ENCODE results near the gene CLPTM1L. TPM values are rescaled to one million over a fixed set of nuclear protein-coding genes. Genes with fewer than 3 reads are reported as not detected.

Gene CLPTM1L
- total RNA-seq, 4 donors from 2014 or later = 149 to 215 (median 179) TPM

GRCh38 chr5:1371218-1371971 is 26.5 kb upstream of the CLPTM1L start:
- Histone ChIP-seq H3K27me3 (no peaks in the 10 kb centered on the region), H3K36me3 (no peaks in the 10 kb centered on the region), H3K4me3 (replicated peaks in 1 of 3) (no peak overlapping the region), H3K27ac (no peak overlapping the region), H3K4me1 (peaks cover 0 to 6% of the 10 kb centered on the region in 2 donors), H3K9me3 (no peaks in the 10 kb centered on the region)
- TF ChIP-seq CTCF (IDR thresholded peaks at IDR 0.05) = no peak
- no peak for TF ChIP-seq POLR2A (IDR thresholded peaks at IDR 0.05)
- DNase-seq = no peak
- intact Hi-C loops (cut with DNase I) = no loop called here
- 85 to 91% methylated on average over 12 to 13 of the region's 13 CpGs for WGBS, 2 donors

DNA sequence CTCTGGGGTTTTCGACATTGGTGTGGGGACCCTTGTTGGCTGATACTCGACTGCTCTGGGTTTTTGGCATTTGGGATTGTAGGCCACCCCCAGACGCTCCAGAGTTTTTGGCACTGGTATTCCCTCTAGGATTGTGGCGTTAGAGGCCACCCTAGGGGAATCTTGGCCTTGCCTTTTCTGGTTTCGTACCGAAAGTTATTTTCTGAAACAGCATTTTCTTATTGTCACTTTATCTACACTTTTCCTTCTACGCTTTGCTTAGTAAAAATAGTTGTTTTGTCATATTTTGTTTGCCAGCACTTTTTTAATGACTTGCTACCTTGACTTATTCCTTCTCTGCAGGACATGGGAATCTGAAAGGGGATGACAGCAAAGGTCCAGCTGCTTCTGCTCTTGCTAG is 25.1 kb upstream of the CLPTM1L start:
- H3K4me3 ChIP-seq (replicated peaks in 1 of 3) = no peak overlapping the region
- H3K4me1 ChIP-seq = no peaks in the 10 kb centered on the region
- intact Hi-C loops (cut with DNase I) = no loop called here
- no peaks in the 10 kb centered on the region for H3K36me3 ChIP-seq
- 84 to 88% methylated on average over 7 of the region's 7 CpGs for WGBS, 2 donors
- no peaks in the 10 kb centered on the region for H3K9me3 ChIP-seq
- no peaks in the 10 kb centered on the region for H3K27me3 ChIP-seq
- DNase-seq = no peak
- TF ChIP-seq CTCF (IDR thresholded peaks at IDR 0.05) (no peak), POLR2A (IDR thresholded peaks at IDR 0.05) (no peak)
- H3K27ac ChIP-seq = no peak overlapping the region

- Histone ChIP-seq H3K36me3 (no peaks in the 10 kb centered on the region), H3K27ac (no peak overlapping the region), H3K4me1 (no peaks in the 10 kb centered on the region), H3K9me3 (no peaks in the 10 kb centered on the region), H3K4me3 (replicated peaks in 1 of 3) (no peak overlapping the region), H3K27me3 (no peaks in the 10 kb centered on the region)
- no peak for DNase-seq
- intact Hi-C loops (cut with DNase I) = no loop called here
- TF ChIP-seq CTCF (IDR thresholded peaks at IDR 0.05) (no peak), POLR2A (IDR thresholded peaks at IDR 0.05) (no peak)
- 77 to 78% methylated on average over 4 of the region's 4 CpGs for WGBS, 2 donors
Observed at GRCh38 chr5:1368756-1369155, 23.9 kb upstream of the CLPTM1L start.

GRCh38 chr5:1368236-1368635 is 23.3 kb upstream of the CLPTM1L start:
- Histone ChIP-seq H3K27ac (no peak overlapping the region), H3K9me3 (no peaks in the 10 kb centered on the region), H3K27me3 (no peaks in the 10 kb centered on the region), H3K4me3 (replicated peaks in 1 of 3) (no peak overlapping the region), H3K4me1 (no peaks in the 10 kb centered on the region), H3K36me3 (no peaks in the 10 kb centered on the region)
- 91 to 93% methylated on average over 7 of the region's 7 CpGs for WGBS, 2 donors
- intact Hi-C loops (cut with DNase I) = no loop called here
- DNase-seq = no peak
- TF ChIP-seq POLR2A (IDR thresholded peaks at IDR 0.05) (no peak), CTCF (IDR thresholded peaks at IDR 0.05) (no peak)

GRCh38 chr5:1367149-1367548 is 22.2 kb upstream of the CLPTM1L start:
- TF ChIP-seq POLR2A (IDR thresholded peaks at IDR 0.05) = no peak
- no peak for TF ChIP-seq CTCF (IDR thresholded peaks at IDR 0.05)
- DNase-seq = no peak
- no peaks in the 10 kb centered on the region for H3K27me3 ChIP-seq
- H3K9me3 ChIP-seq = no peaks in the 10 kb centered on the region
- H3K36me3 ChIP-seq = no peaks in the 10 kb centered on the region
- 65 to 75% methylated on average over 7 of the region's 7 CpGs for WGBS, 2 donors
- intact Hi-C loops (cut with DNase I) = no loop called here
- H3K4me3 ChIP-seq (replicated peaks in 1 of 3) = no peak overlapping the region
- no peaks in the 10 kb centered on the region for H3K4me1 ChIP-seq
- no peak overlapping the region for H3K27ac ChIP-seq
